ENCODE results near the gene SH3BGRL3.

The SH3BGRL3 gene

GRCh38 chr1:26252718-26253117 is 27.2 kb upstream of the SH3BGRL3 start:
- no peak for DNase-seq (ENCODE audit: low read depth)
- no peak overlapping the region for H3K4me3 ChIP-seq (ENCODE audit: control insufficient read depth, low read depth, low read length)
- TF ChIP-seq, protein P1, sequence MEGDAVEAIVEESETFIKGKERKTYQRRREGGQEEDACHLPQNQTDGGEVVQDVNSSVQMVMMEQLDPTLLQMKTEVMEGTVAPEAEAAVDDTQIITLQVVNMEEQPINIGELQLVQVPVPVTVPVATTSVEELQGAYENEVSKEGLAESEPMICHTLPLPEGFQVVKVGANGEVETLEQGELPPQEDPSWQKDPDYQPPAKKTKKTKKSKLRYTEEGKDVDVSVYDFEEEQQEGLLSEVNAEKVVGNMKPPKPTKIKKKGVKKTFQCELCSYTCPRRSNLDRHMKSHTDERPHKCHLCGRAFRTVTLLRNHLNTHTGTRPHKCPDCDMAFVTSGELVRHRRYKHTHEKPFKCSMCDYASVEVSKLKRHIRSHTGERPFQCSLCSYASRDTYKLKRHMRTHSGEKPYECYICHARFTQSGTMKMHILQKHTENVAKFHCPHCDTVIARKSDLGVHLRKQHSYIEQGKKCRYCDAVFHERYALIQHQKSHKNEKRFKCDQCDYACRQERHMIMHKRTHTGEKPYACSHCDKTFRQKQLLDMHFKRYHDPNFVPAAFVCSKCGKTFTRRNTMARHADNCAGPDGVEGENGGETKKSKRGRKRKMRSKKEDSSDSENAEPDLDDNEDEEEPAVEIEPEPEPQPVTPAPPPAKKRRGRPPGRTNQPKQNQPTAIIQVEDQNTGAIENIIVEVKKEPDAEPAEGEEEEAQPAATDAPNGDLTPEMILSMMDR (IDR thresholded peaks at IDR 0.05; ENCODE audit: control insufficient read depth, insufficient read depth, low read depth, low read length, missing control alignments) = no peak

DNA sequence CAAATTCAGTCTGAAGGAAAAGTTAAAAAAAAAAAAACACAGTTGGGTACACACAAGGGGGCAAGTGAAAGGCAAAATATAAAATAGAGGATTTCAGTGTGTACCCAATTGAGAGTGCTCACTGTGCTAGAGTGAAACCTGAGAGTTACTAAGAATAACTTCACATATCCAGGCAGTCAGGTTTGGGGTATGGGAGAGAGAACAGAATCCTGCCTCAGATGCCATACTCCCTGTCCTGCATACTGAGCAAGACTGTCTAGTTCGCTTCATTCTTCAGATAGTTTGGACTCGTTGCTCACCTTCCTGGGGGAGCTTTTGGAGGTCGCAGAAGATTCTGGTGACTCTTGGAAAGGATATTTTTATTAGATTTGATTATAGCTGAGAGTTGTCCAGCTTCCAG is 25.5 kb upstream of the SH3BGRL3 start:
- no peak for DNase-seq (ENCODE audit: low read depth)
- no peak overlapping the region for H3K4me3 ChIP-seq (ENCODE audit: control insufficient read depth, low read depth, low read length)
- TF ChIP-seq, protein P1 (IDR thresholded peaks at IDR 0.05; ENCODE audit: control insufficient read depth, insufficient read depth, low read depth, low read length, missing control alignments) = no peak

- no peak overlapping the region for H3K4me3 ChIP-seq (ENCODE audit: control insufficient read depth, low read depth, low read length)
- TF ChIP-seq, protein P1 (IDR thresholded peaks at IDR 0.05; ENCODE audit: control insufficient read depth, insufficient read depth, low read depth, low read length, missing control alignments) = no peak
Observed at GRCh38 chr1:26257222-26257621, 22.7 kb upstream of the SH3BGRL3 start.

GRCh38 chr1:26259005-26259404 is 20.9 kb upstream of the SH3BGRL3 start:
- TF ChIP-seq, protein P1 (IDR thresholded peaks at IDR 0.05; ENCODE audit: control insufficient read depth, insufficient read depth, low read depth, low read length, missing control alignments) = no peak
- H3K4me3 ChIP-seq (ENCODE audit: control insufficient read depth, low read depth, low read length) = no peak overlapping the region
- no peak for DNase-seq (ENCODE audit: low read depth)

More at GRCh38 chr1:26257222-26257621, 22.7 kb upstream of the SH3BGRL3 start:
- no peak for DNase-seq (ENCODE audit: low read depth)

GRCh38 chr1:26259578-26259977 is 20.3 kb upstream of the SH3BGRL3 start:
- H3K4me3 ChIP-seq (ENCODE audit: control insufficient read depth, low read depth, low read length) = no peak overlapping the region
- no peak for DNase-seq (ENCODE audit: low read depth)
- TF ChIP-seq, protein P1 (IDR thresholded peaks at IDR 0.05; ENCODE audit: control insufficient read depth, insufficient read depth, low read depth, low read length, missing control alignments) = no peak

DNA sequence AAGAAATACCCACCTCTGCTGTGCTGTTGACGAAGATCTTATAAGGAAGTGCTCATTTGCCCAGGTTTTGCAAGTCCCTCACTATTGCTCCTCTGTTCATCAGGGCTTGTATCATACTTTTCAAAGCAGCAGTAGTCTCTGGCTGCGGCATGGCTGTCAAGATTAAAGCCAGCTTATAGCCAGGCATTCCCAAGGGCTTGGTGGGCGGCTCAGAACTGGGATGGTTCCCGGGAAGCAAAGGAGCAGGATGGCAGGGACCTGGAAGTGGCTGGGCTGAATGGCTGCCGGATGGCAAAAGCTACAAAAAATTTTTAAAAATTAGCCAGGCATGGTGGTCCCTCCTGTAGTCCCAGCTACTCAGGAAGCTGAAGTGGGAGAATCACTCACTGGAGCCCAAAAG is 16.7 kb upstream of the SH3BGRL3 start:
- no peak for DNase-seq (ENCODE audit: low read depth)
- TF ChIP-seq, protein P1 (IDR thresholded peaks at IDR 0.05; ENCODE audit: control insufficient read depth, insufficient read depth, low read depth, low read length, missing control alignments) = no peak
- no peak overlapping the region for H3K4me3 ChIP-seq (ENCODE audit: control insufficient read depth, low read depth, low read length)

- DNase-seq (ENCODE audit: low read depth) = no peak
- TF ChIP-seq, protein P1 (IDR thresholded peaks at IDR 0.05; ENCODE audit: control insufficient read depth, insufficient read depth, low read depth, low read length, missing control alignments) = no peak
- no peak overlapping the region for H3K4me3 ChIP-seq (ENCODE audit: control insufficient read depth, low read depth, low read length)
Observed at GRCh38 chr1:26265405-26265804, 14.5 kb upstream of the SH3BGRL3 start.

Data from AG09309 (cell line).